HG02571 (cell line): ENCODE data around the gene IFITM5.
"Not testable (repeated sequence)": the region's sequence is repeated elsewhere in the genome, so short reads cannot be mapped to it uniquely, and the experiment has no call there.

Experiments used
- ATAC-seq: cut with Tn5 transposase; IDR thresholded peaks from one replicate; pipeline ENCODE4 v1.9.1; 2021; ENCODE audit warnings: mild to moderate bottlenecking, moderate library complexity; ENCODE audit not compliant: unreplicated experiment

The IFITM5 gene

GRCh38 chr11:313304-313786 is 14.0 kb upstream of the IFITM5 start:
- no peak for ATAC-seq

GRCh38 chr11:312092-312816 is 12.9 kb upstream of the IFITM5 start:
- no peak for ATAC-seq

- not testable (repeated sequence) for ATAC-seq
Measured at GRCh38 chr11:311013-311748, 11.9 kb upstream of the IFITM5 start.

- not testable (repeated sequence) for ATAC-seq
Measured at GRCh38 chr11:309979-310572, 10.8 kb upstream of the IFITM5 start.

GRCh38 chr11:308740-309665 is 9.7 kb upstream of the IFITM5 start:
- ATAC-seq, result not testable (repeated sequence)

- not testable (repeated sequence) for ATAC-seq
Measured at GRCh38 chr11:307766-308708, 8.7 kb upstream of the IFITM5 start, which contains the start of gene IFITM2. IFITM2 (plus strand) TSS chr11:307816; CDS start chr11:308193, 377 bp downstream.

- no peak for ATAC-seq
Measured at GRCh38 chr11:306645-307371, 7.5 kb upstream of the IFITM5 start.

GRCh38 chr11:305844-306211 is 6.5 kb upstream of the IFITM5 start:
- no peak for ATAC-seq

GRCh38 chr11:304915-305843 is 5.9 kb upstream of the IFITM5 start:
- ATAC-seq, result no peak

- no peak for ATAC-seq
Measured at GRCh38 chr11:304061-304506, 4.8 kb upstream of the IFITM5 start.

- no peak for ATAC-seq
Measured at GRCh38 chr11:303363-303762, 4.0 kb upstream of the IFITM5 start.

- no peak for ATAC-seq
Measured at GRCh38 chr11:299951-300735, 817 bp upstream of the IFITM5 start.

GRCh38 chr11:298406-299065 is 790 bp downstream of the IFITM5 start:
- ATAC-seq, result no peak

- ATAC-seq, result no peak
Measured at GRCh38 chr11:297586-298405, 1.5 kb downstream of the IFITM5 start.

- ATAC-seq, result no peak
Measured at GRCh38 chr11:297051-297585, 2.2 kb downstream of the IFITM5 start.
